NCI-H2029 (cell line): ENCODE results near the gene OR51B2.
"Not testable (repeated sequence)": the region's sequence is repeated elsewhere in the genome, so short reads cannot be mapped to it uniquely, and the experiment has no call there.

Source experiments
- DNase-seq: peaks from one replicate; lab custom pipeline; 2025; lab: John Stamatoyannopoulos, UW

Gene OR51B2

DNA sequence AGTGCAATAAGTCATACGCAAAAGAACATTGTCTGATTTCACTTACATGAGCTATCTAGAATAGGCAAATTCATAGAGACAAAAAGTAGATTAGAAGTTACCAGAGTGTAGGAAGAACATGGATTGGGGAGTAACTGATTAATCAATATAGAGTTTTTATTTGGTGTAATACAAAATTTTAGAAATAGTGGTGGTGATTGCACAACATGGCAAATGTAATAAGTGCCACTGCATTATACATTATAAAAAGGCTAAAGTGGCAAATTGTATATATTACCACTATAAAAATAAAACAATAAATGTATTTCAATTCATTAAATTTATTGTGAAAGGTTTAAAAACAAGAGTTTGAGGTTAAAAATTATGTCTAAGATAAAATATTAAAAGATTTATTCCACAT is 13.7 kb downstream of the OR51B2 start:
- DNase-seq: no peak

GRCh38 chr11:5307256-5308019 is 16.7 kb downstream of the OR51B2 start:
- no peak for DNase-seq

- DNase-seq: no peak
Observed at GRCh38 chr11:5304046-5304445, 20.1 kb downstream of the OR51B2 start.

- DNase-seq: no peak
Observed at GRCh38 chr11:5303626-5304025, 20.5 kb downstream of the OR51B2 start.

GRCh38 chr11:5301846-5302245 is 22.3 kb downstream of the OR51B2 start, which contains the start of gene OR51B4:
Gene OR51B4, minus strand, starts transcription at chr11:5301946. Its CDS starts 0 bp downstream, at chr11:5301946.
- no peak for DNase-seq

DNA sequence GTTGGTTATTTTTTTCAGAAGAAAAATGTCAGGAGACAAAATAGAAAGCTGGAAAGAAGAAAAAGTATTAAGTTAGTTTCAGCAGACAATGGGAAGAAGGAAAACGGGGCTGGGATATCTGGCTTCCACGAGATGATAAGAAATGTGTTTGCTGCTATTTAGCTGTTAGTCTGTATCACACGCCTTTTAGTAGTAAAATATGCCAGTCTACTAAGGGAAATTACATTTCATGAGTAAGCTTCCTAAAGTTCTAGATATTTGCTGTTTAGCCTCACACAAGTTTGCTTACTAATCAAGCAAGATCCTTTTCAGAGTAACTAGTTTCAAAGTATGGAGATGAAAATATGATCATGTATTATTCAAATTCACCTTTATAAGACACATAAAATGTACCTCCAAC is 23.8 kb downstream of the OR51B2 start:
- DNase-seq: no peak

DNA sequence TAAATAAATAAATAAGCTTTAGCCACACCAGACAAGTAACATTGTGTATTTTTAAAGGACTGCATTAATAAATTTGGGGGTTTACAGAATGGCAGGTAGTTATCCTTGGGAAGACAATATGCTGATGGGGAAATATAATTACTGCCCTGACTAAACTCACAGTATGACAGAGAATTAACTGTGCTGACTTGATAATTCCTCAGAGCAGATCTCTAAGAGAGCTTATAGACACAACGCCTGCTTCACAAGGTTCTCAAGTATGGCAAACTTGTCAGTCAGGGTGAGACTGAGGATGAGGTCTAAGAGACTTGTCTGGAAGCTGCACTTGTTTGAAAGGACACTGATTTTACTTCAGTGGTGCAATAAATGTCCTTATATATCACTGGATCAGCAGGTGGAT is 25.6 kb downstream of the OR51B2 start:
- no peak for DNase-seq

DNA sequence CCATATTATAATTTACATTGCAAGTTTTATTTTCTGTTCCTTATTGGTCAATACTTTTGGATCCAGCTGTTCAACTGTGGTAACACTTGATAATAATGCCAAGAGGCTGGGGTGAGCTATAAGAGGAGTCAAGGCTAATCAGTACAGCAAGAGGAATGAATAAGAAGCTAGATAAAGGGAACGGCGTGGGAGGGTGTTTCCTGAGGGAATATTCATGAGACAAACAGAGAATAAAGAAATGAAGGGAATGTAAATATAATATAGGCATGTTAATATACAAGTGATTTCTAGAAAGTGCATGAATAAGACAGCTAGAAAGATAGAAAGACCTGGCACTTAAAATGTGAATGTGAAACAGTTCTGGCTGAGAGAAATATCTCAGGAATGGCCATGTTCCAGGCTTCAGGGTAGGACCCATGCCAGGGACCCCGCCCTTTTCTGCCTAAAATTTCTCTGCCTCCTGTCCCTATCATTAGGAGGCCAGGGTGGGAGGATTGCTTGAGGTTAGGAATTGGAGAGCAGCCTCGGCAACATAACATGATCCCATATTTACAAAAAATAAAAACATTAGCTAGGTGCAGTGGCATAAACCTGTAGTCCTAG is 26.3 kb downstream of the OR51B2 start:
- DNase-seq: no peak

- DNase-seq: not testable (repeated sequence)
Observed at GRCh38 chr11:5294342-5294995, 29.6 kb downstream of the OR51B2 start.

GRCh38 chr11:5293028-5293427 is 31.1 kb downstream of the OR51B2 start:
- no peak for DNase-seq

DNA sequence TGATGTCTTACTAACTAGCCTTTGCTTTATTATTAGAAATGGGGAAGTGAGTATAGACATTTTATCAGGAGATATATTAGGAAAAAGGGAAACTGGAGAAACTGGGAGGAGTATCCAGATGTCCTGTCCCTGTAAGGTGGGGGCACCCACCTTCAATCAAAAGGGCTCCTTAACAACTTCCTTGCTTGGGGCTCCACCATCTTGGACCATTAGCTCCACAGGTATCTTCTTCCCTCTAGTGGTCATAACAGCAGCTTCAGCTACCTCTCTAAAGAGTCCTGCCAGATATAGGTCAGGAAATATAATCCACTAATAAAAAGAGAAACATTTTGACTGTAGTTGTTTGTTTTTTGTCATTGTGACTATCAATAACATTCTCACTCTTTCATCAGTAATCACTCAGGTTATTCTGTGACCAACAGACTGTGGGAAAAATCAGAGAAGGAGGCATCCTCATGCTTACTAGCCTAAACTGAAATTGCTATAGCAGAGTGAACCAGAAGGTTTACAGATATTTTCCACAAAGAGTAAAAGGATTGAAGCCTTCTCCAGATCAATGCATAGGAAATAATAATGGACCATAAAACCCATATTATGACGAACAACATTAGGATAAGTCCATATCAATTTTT is 32.8 kb downstream of the OR51B2 start:
- DNase-seq: no peak

DNA sequence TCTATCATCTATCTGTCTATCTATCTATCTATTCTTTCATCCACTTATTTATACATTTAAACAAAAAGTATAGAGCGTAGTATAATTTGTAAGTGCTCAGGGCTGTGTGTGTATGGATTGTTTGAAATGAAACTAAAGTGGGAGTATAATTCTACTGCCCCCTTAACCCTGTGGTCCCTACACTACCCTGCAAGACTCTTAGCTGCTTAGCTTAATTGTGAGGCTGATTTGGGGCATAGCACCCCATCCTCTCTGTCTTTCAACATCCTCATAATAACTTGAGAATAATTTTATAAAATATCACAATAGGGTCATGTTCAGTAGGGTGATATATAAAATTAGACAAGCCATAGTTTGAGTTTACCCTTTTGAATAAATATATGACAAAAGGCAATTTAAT is 34.0 kb downstream of the OR51B2 start:
- DNase-seq: no peak

DNA sequence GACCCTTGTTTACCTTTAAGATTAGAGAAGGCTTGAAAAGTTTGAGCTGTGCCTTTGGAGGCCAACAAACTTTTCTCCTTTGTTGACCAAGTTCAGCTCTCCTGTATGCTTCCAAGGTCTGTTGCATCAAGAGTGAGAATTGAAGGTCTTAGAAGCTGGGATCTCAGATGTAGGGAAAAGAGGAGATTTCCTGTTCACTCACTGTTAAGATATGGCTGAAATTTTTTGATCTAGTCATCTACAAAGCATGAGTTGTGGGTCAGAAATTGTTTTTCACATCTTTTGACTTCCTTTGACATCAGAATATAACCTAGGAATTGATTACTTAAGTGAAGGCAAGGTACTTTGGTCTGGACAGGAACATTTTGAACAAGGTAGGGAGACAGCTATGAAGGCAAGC is 34.4 kb downstream of the OR51B2 start:
- no peak for DNase-seq

DNA sequence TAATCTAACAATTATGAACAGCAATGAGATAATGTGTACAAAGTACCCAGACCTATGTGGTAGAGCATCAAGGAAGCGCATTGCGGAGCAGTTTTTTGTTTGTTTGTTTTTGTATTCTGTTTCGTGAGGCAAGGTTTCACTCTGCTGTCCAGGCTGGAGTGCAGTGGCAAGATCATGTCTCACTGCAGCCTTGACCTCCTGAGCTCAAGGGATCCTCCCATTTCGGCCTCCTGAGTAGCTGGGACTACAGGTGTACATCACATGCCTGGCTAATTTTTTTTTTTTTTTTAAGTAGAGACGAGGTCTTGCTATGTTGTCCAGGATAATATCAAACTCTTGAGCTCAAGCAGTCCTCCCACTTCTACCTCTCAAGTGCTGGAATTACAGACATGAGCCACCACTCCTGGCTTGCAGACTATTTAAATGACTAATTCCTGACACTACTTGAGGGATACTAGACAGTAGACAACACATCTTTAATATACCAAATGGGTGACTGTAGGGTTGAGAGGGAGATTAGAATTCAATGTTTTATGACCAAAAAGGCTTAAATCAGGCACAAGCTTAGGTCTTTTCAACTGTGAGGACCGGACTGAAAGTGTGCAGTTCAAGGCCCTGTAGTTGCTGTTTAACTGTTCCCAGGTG is 35.1 kb downstream of the OR51B2 start:
- no peak for DNase-seq

GRCh38 chr11:5288108-5288905 is 35.8 kb downstream of the OR51B2 start:
- DNase-seq: no peak

DNA sequence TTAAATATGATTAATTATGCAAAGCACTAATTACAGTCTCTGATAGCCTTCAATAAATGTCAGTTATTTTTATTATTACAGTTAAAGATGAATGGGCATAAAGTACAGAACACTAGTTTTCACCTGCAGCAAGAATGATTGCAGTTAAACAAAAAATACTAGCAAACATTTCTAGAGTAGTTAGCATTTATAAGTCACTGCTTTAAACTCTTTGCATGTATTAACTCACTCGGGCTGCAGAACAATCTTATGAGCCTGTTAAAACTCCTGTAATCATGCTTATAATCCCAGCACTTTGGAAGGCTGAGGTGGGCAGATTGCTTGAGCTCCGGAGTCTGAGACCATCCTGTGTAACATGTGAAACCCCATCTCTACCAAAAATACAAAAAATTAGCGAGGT is 37.2 kb downstream of the OR51B2 start:
- DNase-seq: no peak

GRCh38 chr11:5286351-5286750 is 37.7 kb downstream of the OR51B2 start:
- no peak for DNase-seq

DNA sequence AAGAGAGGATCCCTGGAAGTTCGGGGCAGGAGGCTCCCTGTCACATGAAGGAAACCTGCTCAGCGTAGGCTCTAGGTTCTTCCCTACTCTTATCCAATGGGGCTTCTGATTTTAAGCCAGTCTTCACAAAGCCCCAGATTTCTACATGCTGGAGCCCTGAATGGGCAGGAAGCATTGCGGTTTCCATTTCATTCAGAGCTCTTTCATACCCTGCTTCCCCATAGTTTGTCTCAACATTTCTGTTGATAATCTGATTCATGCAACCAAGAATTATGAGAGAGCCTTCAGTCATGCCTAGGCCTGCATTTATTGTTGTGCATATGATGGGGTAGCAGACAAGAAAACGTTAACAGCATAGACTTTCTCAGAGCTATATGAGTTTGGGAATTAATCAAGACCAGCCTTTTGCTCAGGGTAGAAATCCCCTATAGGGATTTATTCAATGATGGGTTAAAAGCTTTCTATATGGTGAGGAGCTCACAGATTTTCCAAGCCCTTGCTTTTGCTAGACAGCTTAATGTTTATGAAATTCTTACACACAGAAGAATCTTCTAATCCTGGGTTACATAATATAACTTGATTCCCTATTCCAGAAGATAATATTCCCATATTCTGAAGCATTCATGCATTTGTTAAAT is 38.3 kb downstream of the OR51B2 start:
- DNase-seq: no peak

DNA sequence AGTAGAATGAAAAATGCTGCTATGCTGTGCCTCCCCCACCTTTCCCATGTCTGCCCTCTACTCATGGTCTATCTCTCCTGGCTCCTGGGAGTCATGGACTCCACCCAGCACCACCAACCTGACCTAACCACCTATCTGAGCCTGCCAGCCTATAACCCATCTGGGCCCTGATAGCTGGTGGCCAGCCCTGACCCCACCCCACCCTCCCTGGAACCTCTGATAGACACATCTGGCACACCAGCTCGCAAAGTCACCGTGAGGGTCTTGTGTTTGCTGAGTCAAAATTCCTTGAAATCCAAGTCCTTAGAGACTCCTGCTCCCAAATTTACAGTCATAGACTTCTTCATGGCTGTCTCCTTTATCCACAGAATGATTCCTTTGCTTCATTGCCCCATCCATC is 39.5 kb downstream of the OR51B2 start:
- no peak for DNase-seq

DNA sequence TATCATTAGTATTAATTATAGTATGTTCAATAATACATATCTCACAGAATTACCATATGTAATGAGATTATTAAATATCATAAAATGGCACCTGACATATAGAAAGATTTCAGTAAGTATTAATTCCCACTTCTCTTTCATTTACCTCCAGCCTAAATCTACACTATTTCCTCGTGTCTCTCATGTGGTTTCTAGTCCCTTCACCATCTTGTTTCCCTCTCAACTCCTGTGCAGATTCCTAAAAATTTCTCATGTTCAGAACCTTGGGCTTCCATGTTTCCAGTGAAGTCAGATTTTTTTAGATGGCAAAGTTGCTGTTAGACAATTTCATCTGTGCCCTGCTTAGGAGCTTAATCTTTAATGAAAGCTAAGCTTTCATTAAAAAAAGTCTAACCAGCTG is 40.2 kb downstream of the OR51B2 start:
- no peak for DNase-seq

DNA sequence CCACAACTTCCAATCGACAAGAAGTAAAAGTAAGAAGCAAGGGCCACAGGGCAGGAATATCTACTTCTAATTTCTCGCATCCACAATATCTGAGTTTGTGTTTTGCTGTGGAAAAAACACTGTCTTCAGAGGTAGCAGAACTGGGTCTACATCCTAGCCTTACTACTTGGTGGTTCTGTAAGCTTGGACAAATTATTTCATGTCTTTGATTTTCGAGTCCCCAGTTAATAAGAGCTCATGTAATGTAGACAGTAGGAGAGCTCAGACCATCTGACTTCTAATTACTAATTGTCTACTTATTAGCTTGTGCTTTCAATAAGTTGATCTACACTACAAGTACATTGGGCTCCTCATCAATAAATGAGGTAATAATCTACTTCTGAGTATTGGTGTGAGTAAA is 41.0 kb downstream of the OR51B2 start:
- no peak for DNase-seq
